ENCODE results near the gene SMARCD1. TPM values are rescaled to one million over a fixed set of nuclear protein-coding genes. Genes with fewer than 3 reads are reported as not detected.

Gene SMARCD1
- total RNA-seq, 1 experiment from 2014 or later = 152 TPM

GRCh38 chr12:50089730-50090129 lies 4.6 kb downstream of the SMARCD1 start:
- Histone ChIP-seq H2AK5ac (ENCODE audit: insufficient read length, low read length) (no peak overlapping the region), H2BK12ac (ENCODE audit: insufficient read length, low read depth, low read length) (no peak overlapping the region), H3K27me3 (ENCODE audit: insufficient read depth, low read length) (no peaks in the 10 kb centered on the region), H3T11ph (ENCODE audit: low read length) (no peak overlapping the region), H3K23ac (ENCODE audit: insufficient read length, low read depth, low read length) (no peak overlapping the region), H2BK20ac (ENCODE audit: low read depth, low read length, poor library complexity, severe bottlenecking) (no peak overlapping the region), H3K79me2 (ENCODE audit: insufficient read depth, low read length) (no peaks in the 10 kb centered on the region), H3K14ac (ENCODE audit: insufficient read depth, low read length) (no peak overlapping the region), H2BK15ac (ENCODE audit: low read depth, low read length) (no peak overlapping the region), H4K20me1 (ENCODE audit: control insufficient read depth, insufficient read depth, insufficient read length) (no peaks in the 10 kb centered on the region), H3K4me2 (ENCODE audit: insufficient read depth, insufficient read length, low read length) (no peak overlapping the region), H3K23me2 (ENCODE audit: insufficient read length, low read depth, low read length, poor library complexity, severe bottlenecking) (no peaks in the 10 kb centered on the region), H2BK5ac (ENCODE audit: insufficient read length, low read length) (no peak overlapping the region), H2BK120ac (ENCODE audit: low read depth, low read length, poor library complexity, severe bottlenecking) (no peak overlapping the region), H3K27ac (ENCODE audit: insufficient read length, low read depth, low read length) (no peak overlapping the region), H4K5ac (ENCODE audit: insufficient read length, low read depth, low read length) (no peak overlapping the region), H3K79me1 (ENCODE audit: insufficient read depth, low read depth, low read length, poor library complexity, severe bottlenecking) (no peaks in the 10 kb centered on the region), H4K8ac (replicated peaks; ENCODE audit: insufficient read length, low read depth, low read length) (no peak overlapping the region), H3K56ac (ENCODE audit: insufficient read length, low read depth, low read length) (no peak overlapping the region), H3K9ac (ENCODE audit: extremely low read depth, insufficient read length, low read length) (no peak overlapping the region), H3K9me3 (ENCODE audit: control insufficient read depth, low read depth, low read length) (no peaks in the 10 kb centered on the region), H3K4me1 (ENCODE audit: insufficient read depth, low read length) (no peaks in the 10 kb centered on the region), H3K18ac (ENCODE audit: insufficient read length, low read depth, low read length) (no peak overlapping the region), H2AFZ (ENCODE audit: low read length) (no peak overlapping the region), H3K4ac (ENCODE audit: low read depth, low read length) (no peak overlapping the region), H4K91ac (ENCODE audit: insufficient read length, low read depth, low read length) (no peak overlapping the region)
- H3K4me3 Mint-ChIP-seq = no peak overlapping the region
- H3K4me1 Mint-ChIP-seq = peaks cover 7 to 9% of the 10 kb centered on the region in 2 experiments
- H3K27me3 Mint-ChIP-seq (ENCODE audit: low read depth) = no peaks in the 10 kb centered on the region
- no peak overlapping the region for H3K27ac Mint-ChIP-seq
- peaks cover 59 to 84% (median 80%) of the 10 kb centered on the region in 3 experiments; a peak in 6 of 7 replicates for H3K36me3 Mint-ChIP-seq (ENCODE audit: insufficient read depth in 1 of 3, low read depth in 3 of 3)
- DNase-seq = no peak
- H3K9me3 Mint-ChIP-seq = no peaks in the 10 kb centered on the region
- no CpG with 5 or more reads among the region's 7 CpGs for WGBS (ENCODE audit: extremely low coverage, insufficient read length, low lambda C conversion rate)
- TF ChIP-seq CTCF (conservative IDR thresholded peaks at IDR 0.05) = no peak

Data from H9 (cell line).